Heart left ventricle (tissue), 13 donors: ENCODE results near the gene TTC39C.

Experiments used
- POLR2A ChIP-seq, 2 donors: fragments of 450-650 bp; IDR thresholded peaks; one replicate each; pipeline ENCODE4 v1.6.1; 2017; ENCODE audit warnings: antibody characterized with exemption in 2 of 2, mild to moderate bottlenecking in 2 of 2, moderate library complexity in 2 of 2
- TF ChIP-seq, protein P1 (sequence below), 12 donors: fragments of 200-600 bp; sonication (generic) in 4 of 12; IDR thresholded peaks; one replicate each; pipeline versions ENCODE4 v1.5.0 to v1.8.0; 2018 to 2022; ENCODE audit warnings: antibody characterized with exemption in 12 of 12, mild to moderate bottlenecking in 5 of 12
- donor health status: ischemic (EF 13 %, LVEDD 7.1; RV severe dilation, severe dysfunction).
- donor health status: DM: no; HTN: yes; CAD: no.
- donor health status: DM: no; HTN: no; CAD: no.
- donor health status: ischemic (EF 25% LVEDD 6.9; RV normal size, moderate dysfunction).
- donor health status: ischemic (EF 25% LVEDD 5.7; RV mildly dilated, moderate dysfunction).
- donor health status: ischemic (EF 35%, LVEDD 5.7; RV mildly dilated, moderate dysfunction).
- donor health status: nonischemic (EF 11% LVEDD 7.7; RV severe dilation, severe dysfunction).
- donor health status: DM: yes; HTN: yes; CAD: no.
- donor health status: PGD.
- donor health status: ischemic (EF 29% LVEDD 5.4; RV normal size, mild dysfunction).
- donor health status: nonischemic (EF 23%, LVEDD 6.1; RV moderate dilation, normal function).

DNA sequence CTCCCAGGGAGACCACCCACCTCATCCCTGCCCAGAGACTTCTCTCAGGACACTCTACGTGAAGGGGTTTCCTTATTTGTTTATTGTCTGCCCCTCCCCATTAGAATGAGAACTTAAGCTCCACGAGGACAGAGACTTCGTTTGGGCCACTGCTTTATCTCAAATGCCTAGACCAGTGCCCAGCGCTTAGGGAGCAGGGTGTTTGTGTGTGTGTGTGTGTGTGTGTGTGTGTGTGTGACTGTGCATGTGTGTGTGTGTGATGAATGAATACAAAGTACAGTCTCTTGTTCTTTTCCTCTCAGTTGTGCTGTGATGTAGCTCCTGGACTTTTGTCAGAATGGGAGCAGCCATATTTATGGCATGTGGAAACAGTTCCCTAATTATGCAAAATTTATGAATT, 89.9 kb downstream of the TTC39C start:
- TF ChIP-seq POLR2A (IDR thresholded peaks at IDR 0.05): no peak
- TF ChIP-seq, protein P1, sequence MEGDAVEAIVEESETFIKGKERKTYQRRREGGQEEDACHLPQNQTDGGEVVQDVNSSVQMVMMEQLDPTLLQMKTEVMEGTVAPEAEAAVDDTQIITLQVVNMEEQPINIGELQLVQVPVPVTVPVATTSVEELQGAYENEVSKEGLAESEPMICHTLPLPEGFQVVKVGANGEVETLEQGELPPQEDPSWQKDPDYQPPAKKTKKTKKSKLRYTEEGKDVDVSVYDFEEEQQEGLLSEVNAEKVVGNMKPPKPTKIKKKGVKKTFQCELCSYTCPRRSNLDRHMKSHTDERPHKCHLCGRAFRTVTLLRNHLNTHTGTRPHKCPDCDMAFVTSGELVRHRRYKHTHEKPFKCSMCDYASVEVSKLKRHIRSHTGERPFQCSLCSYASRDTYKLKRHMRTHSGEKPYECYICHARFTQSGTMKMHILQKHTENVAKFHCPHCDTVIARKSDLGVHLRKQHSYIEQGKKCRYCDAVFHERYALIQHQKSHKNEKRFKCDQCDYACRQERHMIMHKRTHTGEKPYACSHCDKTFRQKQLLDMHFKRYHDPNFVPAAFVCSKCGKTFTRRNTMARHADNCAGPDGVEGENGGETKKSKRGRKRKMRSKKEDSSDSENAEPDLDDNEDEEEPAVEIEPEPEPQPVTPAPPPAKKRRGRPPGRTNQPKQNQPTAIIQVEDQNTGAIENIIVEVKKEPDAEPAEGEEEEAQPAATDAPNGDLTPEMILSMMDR (IDR thresholded peaks at IDR 0.05): no peak
